ENCODE results near the gene SVOPL.

The SVOPL gene

DNA sequence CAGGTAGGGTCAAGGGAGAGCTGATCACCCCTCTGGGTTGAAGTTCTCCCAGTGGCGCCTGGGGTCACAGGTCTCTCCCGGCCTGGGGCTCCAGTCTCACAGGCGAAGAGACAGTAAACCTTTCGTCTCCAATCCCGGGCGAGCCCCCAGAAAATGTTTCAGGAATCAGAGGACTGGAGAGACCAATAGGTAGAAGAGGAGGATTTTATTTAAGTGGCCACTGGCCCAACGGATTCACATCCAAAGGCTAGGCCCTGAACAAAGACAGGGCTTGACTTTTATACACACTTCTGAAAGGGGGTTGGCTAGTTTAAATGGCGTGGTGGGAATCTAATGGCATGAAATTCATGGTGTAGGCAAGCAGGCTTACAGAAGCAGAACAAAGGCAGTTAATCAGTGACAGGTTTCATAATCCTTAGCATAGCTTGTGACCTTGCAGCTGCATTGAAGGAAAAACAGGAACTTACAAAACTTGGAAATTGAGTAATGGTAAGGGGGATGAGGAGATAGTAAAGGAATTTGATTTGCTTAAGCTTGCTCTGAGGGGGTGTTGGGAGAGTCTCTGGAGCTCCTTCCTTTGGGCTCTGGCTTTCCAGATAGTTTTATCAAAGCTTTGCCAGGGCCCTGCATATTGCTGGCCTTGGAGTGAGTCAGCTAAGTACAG is 135.6 kb downstream of the SVOPL start:
- Histone ChIP-seq H3K4me3 (ENCODE audit: low read length) (no peak overlapping the region), H3K4me2 (ENCODE audit: low read depth, low read length) (no peak overlapping the region), H4K20me1 (ENCODE audit: insufficient read depth, low read length) (no peaks in the 10 kb centered on the region), H3K36me3 (replicated peaks; ENCODE audit: insufficient read depth, low read length) (peaks cover 17% of the 10 kb centered on the region), H3K9ac (ENCODE audit: low read length) (no peak overlapping the region), H3K4me1 (ENCODE audit: low read length) (no peaks in the 10 kb centered on the region), H2AFZ (ENCODE audit: low read length) (no peak overlapping the region), H3K27me3 (replicated peaks; ENCODE audit: insufficient read depth, low read length) (no peaks in the 10 kb centered on the region), H3K9me2 (replicated peaks; ENCODE audit: insufficient read depth, low read length) (no peaks in the 10 kb centered on the region), H3K27ac (ENCODE audit: low read length) (no peak overlapping the region), H3F3A (ENCODE audit: insufficient read depth, low read length) (no peaks in the 10 kb centered on the region), H3K9me3 (replicated peaks; ENCODE audit: insufficient read depth, low read length) (no peaks in the 10 kb centered on the region), H3K79me2 (ENCODE audit: low read length) (no peaks in the 10 kb centered on the region)
- TF ChIP-seq EZH2 (optimal IDR thresholded peaks at IDR 0.05; ENCODE audit: low read depth, low read length), result no peak
- TF ChIP-seq, protein P1, sequence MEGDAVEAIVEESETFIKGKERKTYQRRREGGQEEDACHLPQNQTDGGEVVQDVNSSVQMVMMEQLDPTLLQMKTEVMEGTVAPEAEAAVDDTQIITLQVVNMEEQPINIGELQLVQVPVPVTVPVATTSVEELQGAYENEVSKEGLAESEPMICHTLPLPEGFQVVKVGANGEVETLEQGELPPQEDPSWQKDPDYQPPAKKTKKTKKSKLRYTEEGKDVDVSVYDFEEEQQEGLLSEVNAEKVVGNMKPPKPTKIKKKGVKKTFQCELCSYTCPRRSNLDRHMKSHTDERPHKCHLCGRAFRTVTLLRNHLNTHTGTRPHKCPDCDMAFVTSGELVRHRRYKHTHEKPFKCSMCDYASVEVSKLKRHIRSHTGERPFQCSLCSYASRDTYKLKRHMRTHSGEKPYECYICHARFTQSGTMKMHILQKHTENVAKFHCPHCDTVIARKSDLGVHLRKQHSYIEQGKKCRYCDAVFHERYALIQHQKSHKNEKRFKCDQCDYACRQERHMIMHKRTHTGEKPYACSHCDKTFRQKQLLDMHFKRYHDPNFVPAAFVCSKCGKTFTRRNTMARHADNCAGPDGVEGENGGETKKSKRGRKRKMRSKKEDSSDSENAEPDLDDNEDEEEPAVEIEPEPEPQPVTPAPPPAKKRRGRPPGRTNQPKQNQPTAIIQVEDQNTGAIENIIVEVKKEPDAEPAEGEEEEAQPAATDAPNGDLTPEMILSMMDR (IDR thresholded peaks at IDR 0.05; ENCODE audit: low read length), result no peak
- no peak for TF ChIP-seq EZH2phosphoT487 (IDR thresholded peaks at IDR 0.05; ENCODE audit: low read length)
- no peak for DNase-seq

DNA sequence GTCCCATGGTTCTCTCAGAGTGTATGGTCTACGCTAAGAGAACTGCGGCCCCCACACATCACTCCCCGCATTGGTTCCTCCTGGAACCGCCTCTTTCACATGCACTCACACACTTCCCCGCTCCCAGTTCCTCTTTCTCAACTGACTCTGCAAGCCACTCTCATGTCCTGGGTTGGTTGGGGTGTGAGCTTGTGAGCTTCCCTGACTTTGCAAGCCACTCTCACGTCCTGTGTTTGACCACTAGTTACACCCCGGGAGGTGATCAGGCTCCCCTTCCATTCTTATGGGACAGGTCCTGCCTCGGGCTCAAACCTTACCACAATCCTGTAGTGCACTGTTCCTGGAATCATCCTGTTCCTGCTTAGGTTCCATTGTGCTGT is 136.1 kb downstream of the SVOPL start:
- H3K9ac ChIP-seq (ENCODE audit: low read length), result no peak overlapping the region
- H4K20me1 ChIP-seq (ENCODE audit: insufficient read depth, low read length), result no peaks in the 10 kb centered on the region
- H3K79me2 ChIP-seq (ENCODE audit: low read length), result no peaks in the 10 kb centered on the region
- H3K27me3 ChIP-seq (replicated peaks; ENCODE audit: insufficient read depth, low read length), result no peaks in the 10 kb centered on the region
- H3F3A ChIP-seq (ENCODE audit: insufficient read depth, low read length), result no peaks in the 10 kb centered on the region
- TF ChIP-seq EZH2 (optimal IDR thresholded peaks at IDR 0.05; ENCODE audit: low read depth, low read length), result no peak
- TF ChIP-seq, protein P1 (IDR thresholded peaks at IDR 0.05; ENCODE audit: low read length), result no peak
- no peak for TF ChIP-seq EZH2phosphoT487 (IDR thresholded peaks at IDR 0.05; ENCODE audit: low read length)
- H3K4me1 ChIP-seq (ENCODE audit: low read length), result no peaks in the 10 kb centered on the region
- no peak for DNase-seq
- H3K27ac ChIP-seq (ENCODE audit: low read length), result no peak overlapping the region
- no peaks in the 10 kb centered on the region for H3K9me3 ChIP-seq (replicated peaks; ENCODE audit: insufficient read depth, low read length)
- no peak overlapping the region for H3K4me3 ChIP-seq (ENCODE audit: low read length)
- no peak overlapping the region for H2AFZ ChIP-seq (ENCODE audit: low read length)
- no peaks in the 10 kb centered on the region for H3K9me2 ChIP-seq (replicated peaks; ENCODE audit: insufficient read depth, low read length)
- peaks cover 15% of the 10 kb centered on the region for H3K36me3 ChIP-seq (replicated peaks; ENCODE audit: insufficient read depth, low read length)
- no peak overlapping the region for H3K4me2 ChIP-seq (ENCODE audit: low read depth, low read length)

DNA sequence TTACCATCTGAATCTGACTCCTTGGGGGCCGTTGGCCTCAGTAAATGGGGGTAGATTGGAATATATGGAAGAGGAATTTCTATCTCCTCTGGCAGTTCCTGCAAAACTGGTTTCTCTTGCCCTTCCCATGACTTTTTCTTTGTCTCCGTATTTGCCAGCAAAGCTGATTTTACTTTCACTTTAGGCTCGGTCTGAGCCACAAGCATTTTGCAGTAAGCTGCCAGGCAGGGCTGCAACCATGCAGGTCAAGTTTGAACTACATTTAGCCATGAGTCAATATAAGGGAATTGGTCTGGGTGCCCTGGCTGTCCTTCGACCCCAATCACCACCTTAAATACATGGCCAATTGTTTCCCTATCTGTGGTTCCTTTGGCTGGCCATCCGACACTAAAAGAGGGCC is 136.8 kb downstream of the SVOPL start:
- Histone ChIP-seq H2AFZ (ENCODE audit: low read length) (no peak overlapping the region), H4K20me1 (ENCODE audit: insufficient read depth, low read length) (no peaks in the 10 kb centered on the region), H3F3A (ENCODE audit: insufficient read depth, low read length) (no peaks in the 10 kb centered on the region), H3K9me2 (replicated peaks; ENCODE audit: insufficient read depth, low read length) (no peaks in the 10 kb centered on the region), H3K4me1 (ENCODE audit: low read length) (no peaks in the 10 kb centered on the region), H3K36me3 (replicated peaks; ENCODE audit: insufficient read depth, low read length) (peaks cover 17% of the 10 kb centered on the region), H3K9ac (ENCODE audit: low read length) (no peak overlapping the region), H3K79me2 (ENCODE audit: low read length) (no peaks in the 10 kb centered on the region), H3K4me2 (ENCODE audit: low read depth, low read length) (no peak overlapping the region), H3K27ac (ENCODE audit: low read length) (no peak overlapping the region), H3K9me3 (replicated peaks; ENCODE audit: insufficient read depth, low read length) (no peaks in the 10 kb centered on the region), H3K4me3 (ENCODE audit: low read length) (no peak overlapping the region), H3K27me3 (replicated peaks; ENCODE audit: insufficient read depth, low read length) (no peaks in the 10 kb centered on the region)
- DNase-seq, result no peak
- TF ChIP-seq, protein P1 (IDR thresholded peaks at IDR 0.05; ENCODE audit: low read length), result no peak
- TF ChIP-seq EZH2phosphoT487 (IDR thresholded peaks at IDR 0.05; ENCODE audit: low read length) (no peak), EZH2 (optimal IDR thresholded peaks at IDR 0.05; ENCODE audit: low read depth, low read length) (no peak)

All from MM.1S (cell line).